A549 (cell line): ENCODE results near the gene LYST.
"Not testable (repeated sequence)": the region's sequence is repeated elsewhere in the genome, so short reads cannot be mapped to it uniquely, and the experiment has no call there.

Experiments used
- POLR2A ChIP-seq: IDR thresholded peaks from 2 replicates; pipeline ENCODE4 v1.6.1; 2012; ENCODE audit warnings: mild to moderate bottlenecking, low read length
- TF ChIP-seq, protein P1 (sequence below): fragments of >200 bp; sonication (Bioruptor Twin); formaldehyde crosslinking; IDR thresholded peaks from 3 replicates; pipeline ENCODE4 v1.5.1; 2016

DNA sequence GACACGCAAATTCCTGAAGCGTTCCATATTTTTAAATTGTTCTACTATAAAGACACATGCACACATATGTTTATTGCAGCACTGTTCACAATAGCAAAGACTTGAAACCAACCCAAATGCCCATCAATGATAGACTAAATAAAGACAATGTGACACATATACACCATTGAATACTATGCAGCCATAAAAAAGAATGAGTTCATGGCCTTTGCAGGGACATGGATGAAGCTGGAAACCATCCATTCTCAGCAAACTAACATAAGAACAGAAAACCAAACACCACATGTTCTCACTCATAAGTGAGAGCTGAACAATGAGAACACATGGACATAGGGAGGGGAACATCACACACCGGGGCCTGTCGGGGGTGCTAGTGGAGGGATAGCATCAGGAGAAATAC lies 48.8 kb upstream of the LYST start:
- not testable (repeated sequence) for TF ChIP-seq POLR2A
- TF ChIP-seq, protein P1, sequence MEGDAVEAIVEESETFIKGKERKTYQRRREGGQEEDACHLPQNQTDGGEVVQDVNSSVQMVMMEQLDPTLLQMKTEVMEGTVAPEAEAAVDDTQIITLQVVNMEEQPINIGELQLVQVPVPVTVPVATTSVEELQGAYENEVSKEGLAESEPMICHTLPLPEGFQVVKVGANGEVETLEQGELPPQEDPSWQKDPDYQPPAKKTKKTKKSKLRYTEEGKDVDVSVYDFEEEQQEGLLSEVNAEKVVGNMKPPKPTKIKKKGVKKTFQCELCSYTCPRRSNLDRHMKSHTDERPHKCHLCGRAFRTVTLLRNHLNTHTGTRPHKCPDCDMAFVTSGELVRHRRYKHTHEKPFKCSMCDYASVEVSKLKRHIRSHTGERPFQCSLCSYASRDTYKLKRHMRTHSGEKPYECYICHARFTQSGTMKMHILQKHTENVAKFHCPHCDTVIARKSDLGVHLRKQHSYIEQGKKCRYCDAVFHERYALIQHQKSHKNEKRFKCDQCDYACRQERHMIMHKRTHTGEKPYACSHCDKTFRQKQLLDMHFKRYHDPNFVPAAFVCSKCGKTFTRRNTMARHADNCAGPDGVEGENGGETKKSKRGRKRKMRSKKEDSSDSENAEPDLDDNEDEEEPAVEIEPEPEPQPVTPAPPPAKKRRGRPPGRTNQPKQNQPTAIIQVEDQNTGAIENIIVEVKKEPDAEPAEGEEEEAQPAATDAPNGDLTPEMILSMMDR = not testable (repeated sequence)
